BLaER1 treated with 17β-estradiol and CSF1 and Interleukin-3, amounts not matched to agents 10 nM and 100 nM (cell line): ENCODE results near the gene PGLYRP4.

Experiments used
- H3K27ac ChIP-seq, 11 experiments: shearing (Covaris generic); formaldehyde crosslinking; 2 replicates each; pipeline ENCODE4 v1.8.1; 2022
- H3K27me3 ChIP-seq, 11 experiments: shearing (Covaris generic); formaldehyde crosslinking; 2 replicates each; pipeline ENCODE4 v1.8.1; 2022
- H3K36me3 ChIP-seq, 11 experiments: shearing (Covaris generic); formaldehyde crosslinking; 2 replicates each; pipeline ENCODE4 v1.8.1; 2022
- H3K4me1 ChIP-seq, 10 experiments: shearing (Covaris generic); formaldehyde crosslinking; 2 replicates each; pipeline ENCODE4 v1.8.1; 2022
- H3K4me2 ChIP-seq, 11 experiments: shearing (Covaris generic); formaldehyde crosslinking; 2 replicates each; pipeline ENCODE4 v1.8.1; 2022
- H3K4me3 ChIP-seq, 10 experiments: shearing (Covaris generic); formaldehyde crosslinking; 2 replicates each; pipeline ENCODE4 v1.8.1; 2022
- H3K9ac ChIP-seq, 11 experiments: shearing (Covaris generic); formaldehyde crosslinking; 2 replicates each; pipeline ENCODE4 v1.8.1; 2022
- H3K9me3 ChIP-seq, 11 experiments: shearing (Covaris generic); formaldehyde crosslinking; replicated peaks in 1 of 11; 2 replicates each; pipeline ENCODE4 v1.8.1; 2022
- H4K20me1 ChIP-seq, 11 experiments: shearing (Covaris generic); formaldehyde crosslinking; 2 replicates each; pipeline ENCODE4 v1.8.1; 2022
- Cebpa-rat ChIP-seq, 11 experiments: shearing (Covaris generic); IDR thresholded peaks; 2 replicates each; pipeline ENCODE4 v1.8.1; 2022

The PGLYRP4 gene

GRCh38 chr1:153392822-153393221 lies 44.2 kb upstream of the PGLYRP4 start:
- no peak overlapping the region for H3K9ac ChIP-seq
- no peak for TF ChIP-seq Cebpa-rat (IDR thresholded peaks at IDR 0.05)
- H3K36me3 ChIP-seq: no peaks in the 10 kb centered on the region; a peak in 1 of 22 replicates
- H3K4me3 ChIP-seq: no peak overlapping the region
- H4K20me1 ChIP-seq: no peaks in the 10 kb centered on the region
- no peaks in the 10 kb centered on the region for H3K9me3 ChIP-seq
- no peaks in the 10 kb centered on the region for H3K27me3 ChIP-seq
- H3K27ac ChIP-seq: peak overlapping the region in 5 of 11 experiments; percentile 15 to 99 (median 99); a peak in 7 of 22 replicates
- H3K4me2 ChIP-seq: peak overlapping the region in 5 of 11 experiments; percentile 27 to 95 (median 90); a peak in 9 of 22 replicates
- peaks cover 38 to 100% (median 88%) of the 10 kb centered on the region in 10 experiments for H3K4me1 ChIP-seq

- H3K9me3 ChIP-seq: no peaks in the 10 kb centered on the region
- H3K9ac ChIP-seq: no peak overlapping the region
- peak overlapping the region in 4 of 11 experiments; percentile 97 to 99 (median 99); a peak in 7 of 22 replicates for H3K27ac ChIP-seq
- no peaks in the 10 kb centered on the region for H3K27me3 ChIP-seq
- H3K36me3 ChIP-seq: no peaks in the 10 kb centered on the region; a peak in 1 of 22 replicates
- peaks cover 33 to 100% (median 88%) of the 10 kb centered on the region in 10 experiments for H3K4me1 ChIP-seq
- H3K4me3 ChIP-seq: no peak overlapping the region
- no peaks in the 10 kb centered on the region for H4K20me1 ChIP-seq
- no peak for TF ChIP-seq Cebpa-rat (IDR thresholded peaks at IDR 0.05)
- H3K4me2 ChIP-seq: peak overlapping the region in 6 of 11 experiments; percentile 27 to 95 (median 89); a peak in 10 of 22 replicates
These were observed 43.6 kb upstream of the PGLYRP4 start for GRCh38 chr1:153392258-153392657.

GRCh38 chr1:153390938-153391710 lies 42.5 kb upstream of the PGLYRP4 start, which contains the start of gene S100A8:
Gene S100A8, minus strand, starts transcription at chr1:153391073. Its CDS starts 538 bp downstream, at chr1:153390535.
- H3K9me3 ChIP-seq: no peaks in the 10 kb centered on the region
- TF ChIP-seq Cebpa-rat (IDR thresholded peaks at IDR 0.05): peak in 3 of 11 experiments; percentile 38 to 56 (median 43); a peak in 4 of 22 replicates
- H4K20me1 ChIP-seq: no peaks in the 10 kb centered on the region
- no peaks in the 10 kb centered on the region for H3K27me3 ChIP-seq
- H3K4me3 ChIP-seq: peak within 1 kb of the TSS in 6 of 10 experiments; percentile 11 to 66 (median 46); a peak in 12 of 20 replicates
- H3K36me3 ChIP-seq: no peaks in the 10 kb centered on the region; a peak in 1 of 22 replicates
- H3K4me1 ChIP-seq: peaks cover 29 to 100% (median 86%) of the 10 kb centered on the region in 10 experiments
- H3K4me2 ChIP-seq: peak within 1 kb of the TSS in 9 of 11 experiments; percentile 26 to 95 (median 85); a peak in 18 of 22 replicates
- H3K9ac ChIP-seq: peak within 1 kb of the TSS in 8 of 11 experiments; percentile 50 to 78 (median 70); a peak in 13 of 22 replicates
- H3K27ac ChIP-seq: peak within 1 kb of the TSS in 9 of 11 experiments; percentile 53 to 99 (median 97); a peak in 18 of 22 replicates

GRCh38 chr1:153389973-153390879 lies 41.6 kb upstream of the PGLYRP4 start:
- no peaks in the 10 kb centered on the region for H3K9me3 ChIP-seq
- peak overlapping the region in 9 of 11 experiments; percentile 53 to 99 (median 97); a peak in 18 of 22 replicates for H3K27ac ChIP-seq
- no peaks in the 10 kb centered on the region for H4K20me1 ChIP-seq
- H3K4me1 ChIP-seq: peaks cover 28 to 100% (median 86%) of the 10 kb centered on the region in 10 experiments
- peak overlapping the region in 9 of 11 experiments; percentile 26 to 95 (median 85); a peak in 18 of 22 replicates for H3K4me2 ChIP-seq
- H3K9ac ChIP-seq: peak overlapping the region in 8 of 11 experiments; percentile 50 to 78 (median 70); a peak in 13 of 22 replicates
- H3K27me3 ChIP-seq: no peaks in the 10 kb centered on the region
- H3K36me3 ChIP-seq: no peaks in the 10 kb centered on the region; a peak in 1 of 22 replicates
- H3K4me3 ChIP-seq: peak overlapping the region in 6 of 10 experiments; percentile 11 to 66 (median 46); a peak in 12 of 20 replicates
- no peak for TF ChIP-seq Cebpa-rat (IDR thresholded peaks at IDR 0.05)

GRCh38 chr1:153389401-153389800 lies 40.8 kb upstream of the PGLYRP4 start:
- Histone ChIP-seq H3K9me3 (no peaks in the 10 kb centered on the region), H4K20me1 (no peaks in the 10 kb centered on the region), H3K4me2 (peak overlapping the region in 9 of 11 experiments; percentile 26 to 95 (median 85); a peak in 16 of 22 replicates), H3K4me1 (peaks cover 20 to 100% (median 86%) of the 10 kb centered on the region in 10 experiments), H3K4me3 (peak overlapping the region in 4 of 10 experiments; percentile 44 to 66 (median 54); a peak in 7 of 20 replicates), H3K27ac (peak overlapping the region in 9 of 11 experiments; percentile 53 to 99 (median 97); a peak in 15 of 22 replicates), H3K27me3 (no peaks in the 10 kb centered on the region), H3K9ac (peak overlapping the region in 5 of 11 experiments; percentile 69 to 78 (median 73); a peak in 9 of 22 replicates), H3K36me3 (no peaks in the 10 kb centered on the region; a peak in 1 of 22 replicates)
- TF ChIP-seq Cebpa-rat (IDR thresholded peaks at IDR 0.05): no peak

- Histone ChIP-seq H3K4me3 (0 out of 20 replicates have a peak overlapping the region, but pooled peaks of 1 of the 10 experiments have one; percentile 5), H3K27ac (peak overlapping the region; percentile 63 to 99 (median 98); a peak in 20 of 22 replicates), H3K27me3 (no peaks in the 10 kb centered on the region), H3K4me2 (peak overlapping the region in 8 of 11 experiments; percentile 80 to 95 (median 85); a peak in 15 of 22 replicates), H3K4me1 (peaks cover 15 to 100% (median 80%) of the 10 kb centered on the region in 10 experiments), H3K36me3 (no peaks in the 10 kb centered on the region; a peak in 1 of 22 replicates), H3K9me3 (peaks cover 2 to 9% (median 5%) of the 10 kb centered on the region in 11 experiments; a peak in 16 of 22 replicates), H4K20me1 (no peaks in the 10 kb centered on the region), H3K9ac (peak overlapping the region in 7 of 11 experiments; percentile 68 to 89 (median 87); a peak in 14 of 22 replicates)
- no peak for TF ChIP-seq Cebpa-rat (IDR thresholded peaks at IDR 0.05)
These were observed 39.1 kb upstream of the PGLYRP4 start for GRCh38 chr1:153387785-153388184.

- no peak overlapping the region for H3K4me3 ChIP-seq
- H3K36me3 ChIP-seq: peaks cover 0 to 3% (median 0%) of the 10 kb centered on the region in 11 experiments; a peak in 1 of 22 replicates
- H3K9ac ChIP-seq: peak overlapping the region in 10 of 11 experiments; percentile 54 to 89 (median 81); a peak in 18 of 22 replicates
- H3K9me3 ChIP-seq: peaks cover 10 to 17% (median 13%) of the 10 kb centered on the region in 11 experiments; a peak in 18 of 22 replicates
- no peaks in the 10 kb centered on the region for H3K27me3 ChIP-seq
- H3K4me2 ChIP-seq: peak overlapping the region; percentile 36 to 95 (median 84)
- no peak for TF ChIP-seq Cebpa-rat (IDR thresholded peaks at IDR 0.05)
- H3K27ac ChIP-seq: peak overlapping the region; percentile 63 to 99 (median 98)
- peaks cover 15 to 94% (median 74%) of the 10 kb centered on the region in 10 experiments for H3K4me1 ChIP-seq
- no peaks in the 10 kb centered on the region for H4K20me1 ChIP-seq
These were observed 38.4 kb upstream of the PGLYRP4 start for GRCh38 chr1:153387001-153387400.
